ENCODE measurements around the gene HCAR1. TPM values are rescaled to one million over a fixed set of nuclear protein-coding genes. Genes with fewer than 3 reads are reported as not detected.
"Not testable (repeated sequence)": the region's sequence is repeated elsewhere in the genome, so short reads cannot be mapped to it uniquely, and the experiment has no call there.

HCAR1 gene
- total RNA-seq (not detected), polyA plus RNA-seq (not detected)

GRCh38 chr12:122730215-122731014, at the start of gene HCAR1:
Gene HCAR1 (minus strand): TSS chr12:122730844. CDS start chr12:122730339, 505 bp downstream.
- Mint-ChIP-seq H3K9me3 (peaks cover 0 to 2% (median 0%) of the 10 kb centered on the region in 7 donors), H3K27ac (peak within 1 kb of the TSS in 1 of 3 donors; percentile 40), H3K36me3 (no peaks in the 10 kb centered on the region), H3K4me1 (peaks cover 6 to 26% (median 19%) of the 10 kb centered on the region in 4 donors), H3K27me3 (peaks cover 5% of the 10 kb centered on the region), H3K4me3 (no peak within 1 kb of the TSS)
- Histone ChIP-seq H3K4me1 (ENCODE audit: control insufficient read depth, insufficient read depth, low read length, poor library complexity, severe bottlenecking) (peaks cover 6% of the 10 kb centered on the region), H3K27ac (ENCODE audit: insufficient read depth, low read length, poor library complexity, severe bottlenecking) (no peak within 1 kb of the TSS), H3K27me3 (ENCODE audit: control insufficient read depth, insufficient read depth, low read length) (no peaks in the 10 kb centered on the region), H3K4me3 (ENCODE audit: low read depth, low read length) (no peak within 1 kb of the TSS), H3K36me3 (ENCODE audit: control insufficient read depth, insufficient read depth, low read length) (no peaks in the 10 kb centered on the region), H3K9me3 (ENCODE audit: control insufficient read depth in 2 of 2, low read length in 2 of 2) (no peaks in the 10 kb centered on the region)
- ATAC-seq (ENCODE audit: low read depth in 2 of 2) (peak; percentile 34 to 58), DNase-seq (peak in 1 of 3 donors; percentile 77)

- Histone ChIP-seq H3K27ac (ENCODE audit: insufficient read depth, low read length, poor library complexity, severe bottlenecking) (no peak overlapping the region), H3K4me1 (ENCODE audit: control insufficient read depth, insufficient read depth, low read length, poor library complexity, severe bottlenecking) (peaks cover 20% of the 10 kb centered on the region), H3K36me3 (ENCODE audit: control insufficient read depth, insufficient read depth, low read length) (peaks cover 54% of the 10 kb centered on the region), H3K4me3 (ENCODE audit: low read depth, low read length) (no peak overlapping the region), H3K27me3 (ENCODE audit: control insufficient read depth, insufficient read depth, low read length) (no peaks in the 10 kb centered on the region), H3K9me3 (ENCODE audit: control insufficient read depth in 2 of 2, low read length in 2 of 2) (no peaks in the 10 kb centered on the region)
- peaks cover 29 to 65% (median 50%) of the 10 kb centered on the region in 4 donors for H3K4me1 Mint-ChIP-seq
- peak overlapping the region in 1 of 3 donors; percentile 31 for H3K27ac Mint-ChIP-seq
- H3K27me3 Mint-ChIP-seq: no peaks in the 10 kb centered on the region
- no peak for ATAC-seq (ENCODE audit: low read depth in 2 of 2)
- no peaks in the 10 kb centered on the region for H3K9me3 Mint-ChIP-seq
- H3K4me3 Mint-ChIP-seq: peak overlapping the region in 1 of 4 donors; percentile 31
- DNase-seq: no peak
- peaks cover 34% of the 10 kb centered on the region for H3K36me3 Mint-ChIP-seq
Measured at GRCh38 chr12:122757568-122757967, 26.9 kb upstream of the HCAR1 start.

GRCh38 chr12:122754790-122755189, 24.1 kb upstream of the HCAR1 start:
- no peak for DNase-seq
- Mint-ChIP-seq H3K4me1 (peaks cover 22 to 75% (median 48%) of the 10 kb centered on the region in 4 donors), H3K4me3 (peak overlapping the region in 3 of 4 donors; percentile 5 to 98 (median 21)), H3K27me3 (no peaks in the 10 kb centered on the region), H3K27ac (peak overlapping the region in 1 of 3 donors; percentile 39), H3K9me3 (no peaks in the 10 kb centered on the region), H3K36me3 (peaks cover 30% of the 10 kb centered on the region)
- Histone ChIP-seq H3K4me1 (ENCODE audit: control insufficient read depth, insufficient read depth, low read length, poor library complexity, severe bottlenecking) (peaks cover 25% of the 10 kb centered on the region), H3K27ac (ENCODE audit: insufficient read depth, low read length, poor library complexity, severe bottlenecking) (no peak overlapping the region), H3K27me3 (ENCODE audit: control insufficient read depth, insufficient read depth, low read length) (no peaks in the 10 kb centered on the region), H3K36me3 (ENCODE audit: control insufficient read depth, insufficient read depth, low read length) (peaks cover 43% of the 10 kb centered on the region), H3K4me3 (ENCODE audit: low read depth, low read length) (no peak overlapping the region), H3K9me3 (ENCODE audit: control insufficient read depth in 2 of 2, low read length in 2 of 2) (no peaks in the 10 kb centered on the region)
- ATAC-seq (ENCODE audit: low read depth in 2 of 2): no peak

- DNase-seq (no peak), ATAC-seq (ENCODE audit: low read depth in 2 of 2) (no peak)
- Histone ChIP-seq H3K27me3 (ENCODE audit: control insufficient read depth, insufficient read depth, low read length) (no peaks in the 10 kb centered on the region), H3K36me3 (ENCODE audit: control insufficient read depth, insufficient read depth, low read length) (peaks cover 33% of the 10 kb centered on the region), H3K9me3 (ENCODE audit: control insufficient read depth in 2 of 2, low read length in 2 of 2) (no peaks in the 10 kb centered on the region), H3K4me1 (ENCODE audit: control insufficient read depth, insufficient read depth, low read length, poor library complexity, severe bottlenecking) (peaks cover 25% of the 10 kb centered on the region), H3K4me3 (ENCODE audit: low read depth, low read length) (peak overlapping the region; percentile 82), H3K27ac (ENCODE audit: insufficient read depth, low read length, poor library complexity, severe bottlenecking) (peak overlapping the region; percentile 84)
- peaks cover 20 to 67% (median 45%) of the 10 kb centered on the region in 4 donors for H3K4me1 Mint-ChIP-seq
- H3K36me3 Mint-ChIP-seq: peaks cover 30% of the 10 kb centered on the region
- no peaks in the 10 kb centered on the region for H3K9me3 Mint-ChIP-seq
- peak overlapping the region; percentile 91 to 98 (median 96) for H3K4me3 Mint-ChIP-seq
- no peaks in the 10 kb centered on the region for H3K27me3 Mint-ChIP-seq
- H3K27ac Mint-ChIP-seq: peak overlapping the region; percentile 83 to 99 (median 97)
Measured at GRCh38 chr12:122753319-122753650, 22.6 kb upstream of the HCAR1 start.

- Histone ChIP-seq H3K27me3 (ENCODE audit: control insufficient read depth, insufficient read depth, low read length) (no peaks in the 10 kb centered on the region), H3K36me3 (ENCODE audit: control insufficient read depth, insufficient read depth, low read length) (peaks cover 28% of the 10 kb centered on the region), H3K9me3 (ENCODE audit: control insufficient read depth in 2 of 2, low read length in 2 of 2) (no peaks in the 10 kb centered on the region), H3K4me1 (ENCODE audit: control insufficient read depth, insufficient read depth, low read length, poor library complexity, severe bottlenecking) (peaks cover 25% of the 10 kb centered on the region), H3K27ac (ENCODE audit: insufficient read depth, low read length, poor library complexity, severe bottlenecking) (peak within 1 kb of the TSS; percentile 84), H3K4me3 (ENCODE audit: low read depth, low read length) (peak within 1 kb of the TSS; percentile 84)
- H3K4me3 Mint-ChIP-seq: peak within 1 kb of the TSS; percentile 91 to 98 (median 96)
- H3K9me3 Mint-ChIP-seq: no peaks in the 10 kb centered on the region
- peaks cover 20 to 61% (median 43%) of the 10 kb centered on the region in 4 donors for H3K4me1 Mint-ChIP-seq
- DNase-seq (peak; percentile 99 to 100 (median 99)), ATAC-seq (ENCODE audit: low read depth in 2 of 2) (peak; percentile 93 to 96)
- peaks cover 29% of the 10 kb centered on the region for H3K36me3 Mint-ChIP-seq
- peak within 1 kb of the TSS; percentile 90 to 99 (median 97) for H3K27ac Mint-ChIP-seq
- no peaks in the 10 kb centered on the region for H3K27me3 Mint-ChIP-seq
Measured at GRCh38 chr12:122752464-122753318, 22.0 kb upstream of the HCAR1 start, which contains the start of gene DENR. Gene DENR (plus strand): TSS chr12:122752824. CDS start chr12:122753702, 878 bp downstream.

- H3K4me1 Mint-ChIP-seq: peaks cover 12 to 46% (median 27%) of the 10 kb centered on the region in 4 donors
- not testable (repeated sequence) for H3K9me3 ChIP-seq (ENCODE audit: control insufficient read depth in 2 of 2, low read length in 2 of 2); H3K9me3 Mint-ChIP-seq; H3K4me3 ChIP-seq (ENCODE audit: low read depth, low read length); H3K27me3 ChIP-seq (ENCODE audit: control insufficient read depth, insufficient read depth, low read length); H3K27ac ChIP-seq (ENCODE audit: insufficient read depth, low read length, poor library complexity, severe bottlenecking); ATAC-seq (ENCODE audit: low read depth in 2 of 2); DNase-seq; H3K27me3 Mint-ChIP-seq
- Histone ChIP-seq H3K4me1 (ENCODE audit: control insufficient read depth, insufficient read depth, low read length, poor library complexity, severe bottlenecking) (peaks cover 18% of the 10 kb centered on the region), H3K36me3 (ENCODE audit: control insufficient read depth, insufficient read depth, low read length) (peaks cover 13% of the 10 kb centered on the region)
- peak overlapping the region; percentile 51 to 97 (median 83) for H3K27ac Mint-ChIP-seq
- H3K36me3 Mint-ChIP-seq: peaks cover 17% of the 10 kb centered on the region
- H3K4me3 Mint-ChIP-seq: peak overlapping the region in 3 of 4 donors; percentile 95 to 98 (median 98)
Measured at GRCh38 chr12:122750781-122751515, 20.3 kb upstream of the HCAR1 start.
